ENCODE measurements around the gene RAB11FIP5. TPM values are rescaled to one million over a fixed set of nuclear protein-coding genes. Genes with fewer than 3 reads are reported as not detected.

Gene RAB11FIP5
- total and polyA plus RNA-seq, 8 donors, result 4.7 to 39.1 (median 13.4) TPM

GRCh38 chr2:73141896-73142295, 29.1 kb upstream of the RAB11FIP5 start:
- intact Hi-C loops (cut with DNase I; ENCODE audit: low total_unique reads), result no loop called here
- WGBS, 5 donors, result 84 to 96% (median 94%) methylated on average over 2 of the region's 2 CpGs
- no peaks in the 10 kb centered on the region for H3K9me3 ChIP-seq
- TF ChIP-seq POLR2A (IDR thresholded peaks at IDR 0.05), result no peak
- no peak for TF ChIP-seq POLR2AphosphoS5 (IDR thresholded peaks at IDR 0.05)
- TF ChIP-seq CTCF (IDR thresholded peaks at IDR 0.05), result no peak
- TF ChIP-seq EP300 (IDR thresholded peaks at IDR 0.05), result no peak
- H3K27ac ChIP-seq, result no peak overlapping the region
- no peaks in the 10 kb centered on the region for H3K4me1 ChIP-seq
- H3K4me3 ChIP-seq, result no peak overlapping the region
- H3K36me3 ChIP-seq, result no peaks in the 10 kb centered on the region
- H3K27me3 ChIP-seq, result no peaks in the 10 kb centered on the region
- no peak for DNase-seq

GRCh38 chr2:73135236-73135635, 22.5 kb upstream of the RAB11FIP5 start:
- 57 to 83% (median 78%) methylated on average over 2 of the region's 2 CpGs for WGBS, 5 donors
- no peak for TF ChIP-seq CTCF (IDR thresholded peaks at IDR 0.05)
- TF ChIP-seq EP300 (IDR thresholded peaks at IDR 0.05), result no peak
- TF ChIP-seq POLR2A (IDR thresholded peaks at IDR 0.05), result no peak
- TF ChIP-seq POLR2AphosphoS5 (IDR thresholded peaks at IDR 0.05), result no peak

GRCh38 chr2:73134471-73134870, 21.7 kb upstream of the RAB11FIP5 start:
- Histone ChIP-seq H3K36me3 (no peaks in the 10 kb centered on the region), H3K9me3 (no peaks in the 10 kb centered on the region), H3K4me3 (no peak overlapping the region), H3K27me3 (peaks cover 0 to 2% (median 0%) of the 10 kb centered on the region in 3 donors), H3K27ac (no peak overlapping the region), H3K4me1 (no peaks in the 10 kb centered on the region)
- TF ChIP-seq CTCF (IDR thresholded peaks at IDR 0.05), result no peak
- no peak for TF ChIP-seq POLR2A (IDR thresholded peaks at IDR 0.05)
- TF ChIP-seq EP300 (IDR thresholded peaks at IDR 0.05), result no peak
- TF ChIP-seq POLR2AphosphoS5 (IDR thresholded peaks at IDR 0.05), result no peak
- 72 to 86% (median 79%) methylated on average over 4 of the region's 4 CpGs for WGBS, 5 donors
- intact Hi-C loops (cut with DNase I; ENCODE audit: low total_unique reads), result no loop called here
- no peak for DNase-seq

More at GRCh38 chr2:73135236-73135635, 22.5 kb upstream of the RAB11FIP5 start:
- Histone ChIP-seq H3K4me3 (no peak overlapping the region), H3K9me3 (no peaks in the 10 kb centered on the region), H3K4me1 (no peaks in the 10 kb centered on the region), H3K27ac (no peak overlapping the region), H3K27me3 (no peaks in the 10 kb centered on the region), H3K36me3 (no peaks in the 10 kb centered on the region)
- intact Hi-C loops (cut with DNase I; ENCODE audit: low total_unique reads), result no loop called here
- no peak for DNase-seq

- intact Hi-C loops (cut with DNase I; ENCODE audit: low total_unique reads), result no loop called here
- no peaks in the 10 kb centered on the region for H3K4me1 ChIP-seq
- H3K4me3 ChIP-seq, result no peak overlapping the region
- TF ChIP-seq POLR2A (IDR thresholded peaks at IDR 0.05), result no peak
- TF ChIP-seq EP300 (IDR thresholded peaks at IDR 0.05), result no peak
- TF ChIP-seq POLR2AphosphoS5 (IDR thresholded peaks at IDR 0.05), result no peak
- no peak for TF ChIP-seq CTCF (IDR thresholded peaks at IDR 0.05)
- DNase-seq, result no peak
- no peaks in the 10 kb centered on the region for H3K36me3 ChIP-seq
- 46 to 56% (median 53%) methylated on average over 3 to 4 of the region's 4 CpGs for WGBS, 5 donors
- no peaks in the 10 kb centered on the region for H3K9me3 ChIP-seq
- no peak overlapping the region for H3K27ac ChIP-seq
- peaks cover 0 to 3% (median 0%) of the 10 kb centered on the region in 3 donors for H3K27me3 ChIP-seq
Measured at GRCh38 chr2:73133566-73134197, 20.9 kb upstream of the RAB11FIP5 start.

Measured in stomach (tissue), 9 donors.